Mucosa of stomach (tissue), 1 donor: ENCODE data around the gene KIRREL3.

Experiments used
- H3K27me3 ChIP-seq: one replicate; pipeline ENCODE4 v1.7.0; 2013; ENCODE audit warnings: mild to moderate bottlenecking, low read length; ENCODE audit not compliant: control insufficient read depth, insufficient read depth
- H3K36me3 ChIP-seq: one replicate; pipeline ENCODE4 v1.7.0; 2013; ENCODE audit warnings: low read length; ENCODE audit not compliant: control insufficient read depth, insufficient read depth
- H3K4me1 ChIP-seq: one replicate; pipeline ENCODE4 v1.7.0; 2013; ENCODE audit warnings: mild to moderate bottlenecking, low read length; ENCODE audit not compliant: control insufficient read depth, insufficient read depth
- H3K4me3 ChIP-seq: one replicate; pipeline ENCODE4 v1.7.0; 2013; ENCODE audit warnings: low read length
- H3K9ac ChIP-seq: one replicate; pipeline ENCODE4 v1.7.0; 2013; ENCODE audit warnings: mild to moderate bottlenecking, low read length, moderate library complexity
- H3K9me3 ChIP-seq: one replicate; pipeline ENCODE4 v1.7.0; 2013; ENCODE audit warnings: mild to moderate bottlenecking, low read length, moderate library complexity; ENCODE audit not compliant: control insufficient read depth
- donor health status: Pancreatic carcinoma.

The KIRREL3 gene

DNA sequence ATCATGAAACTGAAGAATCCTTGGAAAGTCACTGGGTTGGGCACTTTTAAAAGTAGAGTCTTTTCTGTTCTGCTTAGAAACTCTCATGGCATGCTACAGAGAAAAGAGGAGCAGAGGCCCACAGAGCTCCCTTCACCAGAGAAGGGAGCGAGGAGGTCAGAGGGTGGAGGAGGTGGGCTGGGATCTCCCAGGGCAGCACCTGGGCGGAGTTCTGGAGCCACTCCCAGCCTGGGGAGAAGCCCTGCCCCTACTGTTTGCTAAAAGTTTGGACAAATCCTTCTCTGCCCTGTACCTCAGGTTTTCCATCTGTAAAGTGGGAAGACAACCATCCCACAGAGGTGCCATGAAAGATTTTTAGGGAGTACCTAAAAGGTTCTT, 299.1 kb downstream of the KIRREL3 start:
- Histone ChIP-seq H3K4me3 (no peak overlapping the region), H3K36me3 (no peaks in the 10 kb centered on the region), H3K4me1 (no peaks in the 10 kb centered on the region), H3K9me3 (no peaks in the 10 kb centered on the region), H3K9ac (no peak overlapping the region), H3K27me3 (peaks cover 4% of the 10 kb centered on the region)

DNA sequence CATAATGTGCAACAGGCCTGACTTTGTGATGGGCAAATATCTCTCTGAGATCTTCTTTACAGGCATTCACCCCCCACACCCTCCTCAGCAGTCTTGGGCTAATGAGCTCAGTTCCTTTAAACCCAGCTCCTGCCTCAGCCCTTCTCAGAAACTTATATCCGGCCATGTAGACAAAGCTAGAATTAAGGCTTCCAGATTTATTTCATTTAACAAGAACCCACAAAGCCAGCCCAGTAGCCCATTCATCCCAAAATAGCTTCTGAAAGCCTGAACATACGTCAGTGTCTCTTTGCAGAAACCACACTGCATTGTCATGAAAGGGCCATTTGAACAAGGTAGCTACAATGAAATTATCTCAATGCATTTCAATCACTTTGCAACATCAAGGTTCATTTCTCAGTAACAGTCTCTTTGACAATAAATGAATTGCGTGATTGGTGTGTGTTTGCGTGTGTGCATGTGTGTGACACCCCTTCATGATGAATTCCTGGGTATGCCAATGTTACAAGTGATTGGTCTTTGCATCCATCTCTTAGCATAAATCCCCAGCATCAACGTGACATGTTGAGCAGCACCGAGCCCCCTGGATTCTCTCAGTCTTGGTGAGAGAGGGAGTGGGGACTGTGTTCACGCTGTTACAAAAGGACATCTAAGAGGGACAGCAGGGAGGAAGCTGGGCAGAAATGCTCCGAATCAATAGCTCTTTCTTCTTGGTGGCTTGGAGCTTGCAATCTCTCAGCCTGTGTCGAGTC, 299.6 kb downstream of the KIRREL3 start:
- Histone ChIP-seq H3K9ac (no peak overlapping the region), H3K36me3 (no peaks in the 10 kb centered on the region), H3K9me3 (no peaks in the 10 kb centered on the region), H3K27me3 (peaks cover 4% of the 10 kb centered on the region), H3K4me3 (no peak overlapping the region), H3K4me1 (no peaks in the 10 kb centered on the region)

DNA sequence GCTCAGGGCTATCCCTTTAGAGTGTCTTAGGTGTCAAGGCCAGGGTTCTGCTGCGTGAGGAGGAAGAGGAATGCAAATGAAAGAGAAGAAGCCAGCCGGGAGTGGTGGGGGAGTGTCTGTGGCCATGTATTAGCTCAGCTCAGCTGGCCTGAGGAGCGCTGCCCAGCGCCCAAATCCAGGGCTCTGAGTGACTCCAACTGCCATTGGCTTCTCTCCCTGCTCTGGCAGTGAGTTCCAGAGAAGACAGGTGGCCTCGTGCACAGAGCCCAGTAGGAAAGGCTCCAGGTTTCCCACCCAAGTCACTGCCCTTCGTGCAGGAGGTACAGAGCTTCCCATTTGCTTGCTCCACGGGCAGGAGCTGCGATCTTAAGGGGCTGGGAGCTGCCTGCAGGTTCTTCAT, 302.0 kb downstream of the KIRREL3 start:
- Histone ChIP-seq H3K4me1 (no peaks in the 10 kb centered on the region), H3K36me3 (no peaks in the 10 kb centered on the region), H3K9me3 (no peaks in the 10 kb centered on the region), H3K4me3 (no peak overlapping the region), H3K9ac (no peak overlapping the region), H3K27me3 (peaks cover 4% of the 10 kb centered on the region)

DNA sequence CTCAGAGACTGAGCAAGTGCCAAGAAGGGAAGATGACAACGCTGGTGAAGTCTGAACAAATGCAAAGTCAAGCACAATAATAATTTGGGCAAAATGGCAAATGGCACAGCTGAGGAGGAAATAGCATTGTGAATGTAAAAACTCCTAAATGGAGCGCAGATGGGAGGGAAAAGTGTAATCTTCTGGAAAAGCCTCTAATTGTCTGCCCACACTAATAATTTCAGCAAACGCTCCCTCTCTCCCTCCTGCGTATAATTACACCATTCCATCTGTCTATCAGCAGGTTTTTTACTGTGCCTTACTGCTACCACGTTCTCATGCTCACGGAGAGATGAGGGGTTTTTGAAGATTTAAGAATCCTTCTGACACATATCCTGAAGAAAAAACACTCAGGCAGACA, 302.6 kb downstream of the KIRREL3 start:
- Histone ChIP-seq H3K4me3 (no peak overlapping the region), H3K9me3 (no peaks in the 10 kb centered on the region), H3K27me3 (peaks cover 4% of the 10 kb centered on the region), H3K36me3 (no peaks in the 10 kb centered on the region), H3K9ac (no peak overlapping the region), H3K4me1 (no peaks in the 10 kb centered on the region)

DNA sequence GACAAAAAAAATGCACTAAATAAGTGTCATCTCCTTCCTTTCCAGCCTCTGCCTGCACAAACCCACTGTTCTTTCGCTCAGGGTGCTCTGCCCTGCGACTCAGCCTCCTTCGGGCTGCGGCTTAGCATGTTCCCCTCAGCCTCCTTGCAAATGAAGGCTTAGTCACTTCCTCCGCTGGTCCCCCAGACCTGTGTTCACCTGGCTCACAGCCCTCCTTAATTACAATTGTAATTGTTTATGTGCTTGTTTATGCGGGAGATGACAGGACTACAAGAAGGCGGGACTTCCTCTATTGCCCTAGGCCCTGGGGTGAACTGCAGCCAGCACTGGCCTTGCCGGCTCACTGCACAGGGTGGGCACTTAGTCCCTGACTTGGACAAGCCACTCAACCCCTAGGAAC, 303.6 kb downstream of the KIRREL3 start:
- peaks cover 4% of the 10 kb centered on the region for H3K27me3 ChIP-seq
- H3K9ac ChIP-seq: no peak overlapping the region
- no peak overlapping the region for H3K4me3 ChIP-seq
- H3K36me3 ChIP-seq: no peaks in the 10 kb centered on the region
- H3K9me3 ChIP-seq: no peaks in the 10 kb centered on the region
- no peaks in the 10 kb centered on the region for H3K4me1 ChIP-seq

DNA sequence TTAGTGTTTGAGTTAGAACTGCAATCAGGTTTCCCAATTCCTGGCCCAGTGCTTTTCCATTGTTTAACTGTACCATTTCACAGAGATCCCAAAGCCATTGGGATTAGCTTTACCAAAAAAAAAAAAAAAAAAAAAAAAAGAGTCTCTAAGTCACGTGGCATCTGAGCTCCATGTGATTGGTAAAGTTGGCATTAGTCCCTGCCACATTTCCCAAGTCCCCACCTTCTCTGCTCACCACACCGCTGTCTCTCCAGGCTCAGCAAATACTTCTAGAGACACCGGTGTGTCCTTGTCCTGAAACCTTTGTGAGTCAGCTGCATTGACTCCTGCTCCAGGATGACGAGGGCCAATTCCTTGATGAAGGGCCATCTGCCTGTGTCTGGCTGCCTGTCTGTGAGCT, 305.3 kb downstream of the KIRREL3 start:
- Histone ChIP-seq H3K4me1 (no peaks in the 10 kb centered on the region), H3K27me3 (no peaks in the 10 kb centered on the region), H3K4me3 (no peak overlapping the region), H3K36me3 (no peaks in the 10 kb centered on the region), H3K9ac (no peak overlapping the region), H3K9me3 (no peaks in the 10 kb centered on the region)

DNA sequence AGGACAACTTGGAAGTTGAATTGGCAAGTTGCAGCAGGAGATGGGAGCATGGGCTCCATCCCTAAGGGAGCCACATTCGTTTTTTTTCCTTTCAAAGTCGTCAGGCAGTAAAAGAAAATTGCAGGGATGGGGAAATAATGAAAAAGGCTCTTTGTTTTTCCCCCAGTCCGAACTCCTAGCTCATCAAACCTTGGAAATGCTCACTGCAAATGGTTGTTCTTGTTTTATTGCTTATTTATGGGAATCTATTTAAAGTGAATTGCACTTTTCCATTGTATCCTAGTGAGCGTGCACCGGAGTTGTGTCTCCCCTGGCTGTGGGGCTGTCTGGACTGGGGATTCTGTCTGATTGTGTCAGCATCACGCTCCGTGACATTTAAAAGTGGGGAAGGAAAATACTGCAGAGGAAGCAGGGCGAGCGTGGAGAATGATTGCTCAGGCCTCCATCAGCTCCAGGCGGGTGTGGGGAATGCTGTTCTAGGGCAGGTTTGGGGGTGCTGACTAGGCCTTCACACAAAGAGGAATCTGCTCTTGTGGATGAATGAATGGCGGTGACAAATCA, 306.4 kb downstream of the KIRREL3 start:
- H3K36me3 ChIP-seq: no peaks in the 10 kb centered on the region
- H3K9ac ChIP-seq: no peak overlapping the region
- no peaks in the 10 kb centered on the region for H3K4me1 ChIP-seq

DNA sequence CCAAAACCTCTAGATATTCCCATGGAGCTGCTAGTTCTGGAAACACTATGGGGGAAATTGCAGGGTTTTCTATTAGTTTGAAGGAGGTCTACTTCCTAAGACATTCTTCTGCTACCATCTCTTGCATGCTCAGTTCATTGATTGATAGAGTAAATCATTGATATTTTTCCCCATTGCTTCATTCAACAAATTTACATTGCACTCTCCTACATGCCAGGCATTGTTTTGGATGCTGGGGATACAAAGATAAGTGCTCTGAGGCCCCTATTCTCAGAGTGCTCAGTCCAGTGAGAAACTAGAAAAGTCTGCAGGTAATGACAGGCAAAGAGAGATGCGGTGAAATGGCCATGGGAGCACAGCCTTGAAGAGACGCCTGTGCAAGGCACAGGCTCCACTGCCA, 313.1 kb downstream of the KIRREL3 start:
- Histone ChIP-seq H3K9ac (no peak overlapping the region), H3K27me3 (no peaks in the 10 kb centered on the region), H3K9me3 (no peaks in the 10 kb centered on the region), H3K4me3 (no peak overlapping the region), H3K4me1 (no peaks in the 10 kb centered on the region), H3K36me3 (no peaks in the 10 kb centered on the region)

More for the DNA sequence above, 306.4 kb downstream of the KIRREL3 start:
- no peak overlapping the region for H3K4me3 ChIP-seq
- no peaks in the 10 kb centered on the region for H3K27me3 ChIP-seq
- no peaks in the 10 kb centered on the region for H3K9me3 ChIP-seq

DNA sequence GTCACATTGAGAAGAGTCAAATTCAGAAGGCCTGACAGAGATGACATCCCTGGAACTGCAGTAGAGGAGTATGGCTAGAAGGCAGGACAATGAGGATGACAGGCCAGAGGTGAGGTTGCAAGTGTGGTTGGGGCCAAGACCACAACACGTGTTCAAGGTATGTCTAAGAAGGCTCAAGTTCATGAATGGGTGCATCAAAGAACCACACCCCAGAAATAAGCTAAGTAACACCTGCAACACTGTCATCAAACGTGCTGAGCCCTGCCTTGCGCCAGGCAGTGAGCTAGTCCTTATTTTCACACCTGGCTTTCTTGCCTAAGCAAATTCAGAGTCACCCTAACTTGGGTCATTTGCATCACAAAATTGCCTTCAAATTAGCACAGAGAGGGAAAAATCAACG, 313.6 kb downstream of the KIRREL3 start:
- Histone ChIP-seq H3K27me3 (no peaks in the 10 kb centered on the region), H3K9ac (no peak overlapping the region), H3K36me3 (no peaks in the 10 kb centered on the region), H3K4me1 (no peaks in the 10 kb centered on the region), H3K9me3 (no peaks in the 10 kb centered on the region), H3K4me3 (no peak overlapping the region)

DNA sequence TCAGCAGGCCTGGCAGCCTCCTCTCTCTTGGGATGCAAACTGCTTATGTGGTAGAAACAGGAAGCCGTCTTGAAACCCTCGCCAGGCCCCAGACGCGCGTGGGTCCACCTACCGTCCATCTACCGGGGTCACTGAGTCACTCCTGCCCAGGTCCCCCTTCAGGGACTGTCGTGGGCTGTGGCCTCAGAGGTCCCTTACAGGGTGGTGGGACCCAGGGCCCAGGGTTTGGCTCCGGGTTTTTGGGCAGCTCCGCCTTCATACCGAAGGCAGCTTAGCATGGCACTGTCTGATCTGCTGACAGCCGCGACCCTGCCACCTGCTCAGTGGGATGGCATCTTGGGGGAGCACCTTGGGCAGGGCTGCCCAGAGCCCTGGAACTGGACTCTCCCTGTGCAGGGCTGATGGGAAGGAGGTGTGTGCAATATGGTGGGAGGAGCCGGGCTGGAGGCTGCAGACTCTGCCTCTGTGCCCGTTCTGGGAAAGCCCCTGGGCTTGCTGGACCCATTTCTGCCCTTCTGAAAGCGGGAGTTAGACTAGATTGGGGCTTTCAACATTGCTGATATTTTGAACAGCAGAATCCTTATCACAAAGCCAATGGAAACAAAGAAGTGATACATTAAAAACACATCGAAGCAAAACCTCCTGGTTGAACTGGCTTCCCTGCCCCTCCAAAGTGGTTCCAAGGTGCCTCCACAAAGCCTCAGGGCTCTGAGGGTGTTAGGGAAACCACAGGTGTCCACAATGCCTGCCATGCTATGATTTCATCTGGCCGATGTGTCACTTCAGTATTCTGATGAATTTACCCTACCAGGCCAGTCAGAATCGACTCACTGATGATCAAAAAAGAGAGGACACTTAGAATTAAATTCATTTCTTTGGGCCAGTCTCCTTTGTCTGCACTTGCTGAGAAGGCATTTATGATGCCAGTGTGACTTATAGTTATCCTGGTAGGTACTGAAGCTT, 316.5 kb downstream of the KIRREL3 start:
- Histone ChIP-seq H3K9ac (no peak overlapping the region), H3K36me3 (no peaks in the 10 kb centered on the region), H3K4me1 (no peaks in the 10 kb centered on the region), H3K9me3 (no peaks in the 10 kb centered on the region), H3K4me3 (no peak overlapping the region), H3K27me3 (no peaks in the 10 kb centered on the region)

DNA sequence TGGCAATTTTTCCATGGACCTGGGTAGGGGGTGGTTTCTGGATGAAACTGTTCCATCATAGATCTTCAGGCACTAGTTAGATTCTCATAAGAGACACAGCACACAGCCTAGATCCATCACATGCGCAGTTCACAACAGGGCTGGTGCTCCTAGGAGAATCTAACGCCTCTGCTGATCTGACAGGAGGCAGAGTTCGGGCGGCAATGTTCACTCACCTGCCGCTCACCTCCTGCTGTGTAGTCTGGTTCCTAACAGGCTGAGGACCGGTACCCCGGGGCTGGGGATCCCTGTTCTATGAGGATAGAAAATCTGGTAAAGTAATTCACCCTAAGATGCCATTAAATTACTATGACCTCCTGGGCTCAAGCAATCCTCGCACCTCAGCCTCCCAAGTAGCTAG, 318.0 kb downstream of the KIRREL3 start:
- Histone ChIP-seq H3K9me3 (no peaks in the 10 kb centered on the region), H3K36me3 (no peaks in the 10 kb centered on the region), H3K27me3 (no peaks in the 10 kb centered on the region), H3K4me3 (no peak overlapping the region), H3K4me1 (no peaks in the 10 kb centered on the region), H3K9ac (no peak overlapping the region)

DNA sequence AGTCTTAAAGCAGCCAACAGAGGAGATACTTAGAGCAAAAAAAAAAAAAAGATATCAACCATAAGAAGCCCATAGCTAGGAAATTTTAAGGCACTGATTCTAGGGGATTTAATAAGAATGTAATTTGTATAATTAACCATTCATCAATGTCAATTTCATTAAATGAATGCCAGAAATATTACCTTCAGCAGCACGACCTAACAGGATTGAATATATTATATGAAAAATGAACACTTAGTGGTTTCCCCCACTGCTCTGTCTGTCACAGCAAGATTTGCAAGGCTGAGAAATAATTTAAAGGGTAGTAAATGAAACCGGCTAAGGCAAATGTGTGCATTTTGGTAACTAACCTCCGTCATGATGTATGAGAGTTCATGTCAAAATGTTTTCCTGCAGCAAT, 319.9 kb downstream of the KIRREL3 start:
- Histone ChIP-seq H3K9me3 (no peaks in the 10 kb centered on the region), H3K4me3 (no peak overlapping the region), H3K36me3 (no peaks in the 10 kb centered on the region), H3K27me3 (no peaks in the 10 kb centered on the region), H3K4me1 (no peaks in the 10 kb centered on the region), H3K9ac (no peak overlapping the region)
